ENCODE results near the gene RDH13. TPM values are rescaled to one million over a fixed set of nuclear protein-coding genes. Genes with fewer than 3 reads are reported as not detected.

RDH13 gene
- total and polyA plus RNA-seq, 2 of the 8 experiments (the other 6 are each of a cell fraction or from before 2014, with no cell fraction given): 15.9 to 31.5 TPM

GRCh38 chr19:55027472-55028337, 35.2 kb downstream of the RDH13 start:
- no peaks in the 10 kb centered on the region for H3K27me3 ChIP-seq (replicated peaks in 1 of 4; ENCODE audit: control insufficient read depth in 3 of 4, extremely low read depth in 1 of 4, insufficient read depth in 3 of 4, low read length in 3 of 4)
- H2BK15ac ChIP-seq (ENCODE audit: low read length): no peak overlapping the region
- no peak overlapping the region for H4K8ac ChIP-seq (ENCODE audit: extremely low read depth, insufficient read depth, low read length)
- H2AFZ ChIP-seq (ENCODE audit: low read length): no peak overlapping the region
- no peak overlapping the region for H4K5ac ChIP-seq (ENCODE audit: insufficient read length, low read depth, low read length)
- H3K4me3 ChIP-seq (ENCODE audit: extremely low read depth in 1 of 4, insufficient read depth in 2 of 4, low read depth in 3 of 4, low read length in 4 of 4): no peak overlapping the region
- H3K79me1 ChIP-seq (ENCODE audit: low read depth, low read length): 0 out of 2 replicates have a peak, but pooled peaks cover 6% of the 10 kb centered on the region
- no peaks in the 10 kb centered on the region for H3K36me3 ChIP-seq (ENCODE audit: control insufficient read depth in 2 of 4, insufficient read depth in 4 of 4, low read length in 3 of 4)
- WGBS, 2 experiments (ENCODE audit: extremely low coverage in 1 of 2, insufficient coverage in 1 of 2, insufficient read length in 1 of 2, insufficient replicate concordance in 2 of 2, low coverage in 1 of 2, low lambda C conversion rate in 2 of 2, missing lambda C conversion rate in 1 of 2): 90% methylated on average over 20 of the region's 21 CpGs; no CpG with 5 or more reads in 1 of the 2 experiments
- DNase-seq (ENCODE audit: low read depth in 1 of 2, low spot score in 2 of 2) (no peak), FAIRE-seq (no peak)
- H2BK120ac ChIP-seq (replicated peaks; ENCODE audit: low read depth, low read length): no peak overlapping the region
- no peak overlapping the region for H2AK5ac ChIP-seq (ENCODE audit: low read depth, low read length)
- no peak overlapping the region for H2BK12ac ChIP-seq (ENCODE audit: low read depth, low read length)
- ChIA-PET CTCF (ENCODE audit: partially characterized antibody) (interaction anchor here (0.6 to 1.4 kb wide), 7 partner anchors 10 to 108 kb away, joined by 3 to 4 read pairs (median 4); partner anchors contain the start of gene GP6), POLR2A (ENCODE audit: partially characterized antibody) (interaction anchor here (0.6 to 2.1 kb wide), 9 partner anchors 8 to 58 kb away, joined by 3 to 6 read pairs (median 4); partner anchors contain the start of gene RDH13)
- H4K20me1 ChIP-seq (replicated peaks in 1 of 2; ENCODE audit: control insufficient read depth in 1 of 2, insufficient read depth in 2 of 2, low read length in 2 of 2): peaks cover 0 to 4% of the 10 kb centered on the region in 2 experiments
- no peak overlapping the region for H3K4ac ChIP-seq (replicated peaks; ENCODE audit: insufficient read length, low read depth, low read length)
- no peak overlapping the region for H3K23ac ChIP-seq (ENCODE audit: insufficient read length)
- H3K9ac ChIP-seq (replicated peaks in 1 of 4; ENCODE audit: extremely low read depth in 1 of 4, low read depth in 3 of 4, low read length in 3 of 4): no peak overlapping the region
- no peak overlapping the region for H3K27ac ChIP-seq (ENCODE audit: low read depth, low read length)
- no peaks in the 10 kb centered on the region; a peak in 1 of 4 replicates for H3K9me3 ChIP-seq (ENCODE audit: insufficient read depth in 2 of 2, low read depth in 1 of 2, low read length in 1 of 2)
- no peak overlapping the region for H3K56ac ChIP-seq (replicated peaks; ENCODE audit: insufficient read length, low read depth, low read length)
- H3K79me2 ChIP-seq (ENCODE audit: control insufficient read depth in 1 of 2, insufficient read depth in 2 of 2, low read length in 2 of 2): peaks cover 0 to 27% of the 10 kb centered on the region in 2 experiments; a peak in 1 of 4 replicates
- H2BK20ac ChIP-seq (ENCODE audit: low read length): no peak overlapping the region
- H3K4me1 ChIP-seq (replicated peaks in 1 of 4; ENCODE audit: control insufficient read depth in 3 of 4, insufficient read depth in 4 of 4, low read length in 3 of 4): no peaks in the 10 kb centered on the region
- H3K4me2 ChIP-seq (ENCODE audit: insufficient read depth in 1 of 2, low read depth in 2 of 2, low read length in 2 of 2): no peak overlapping the region
- no peaks in the 10 kb centered on the region for H3K23me2 ChIP-seq (ENCODE audit: low read depth, low read length)
- no peak overlapping the region for H3K18ac ChIP-seq (ENCODE audit: extremely low read depth, low read length)
- H2BK5ac ChIP-seq (ENCODE audit: low read depth, low read length): no peak overlapping the region
- no peak overlapping the region for H4K91ac ChIP-seq (replicated peaks; ENCODE audit: insufficient read length, low read length)
- H3K14ac ChIP-seq (ENCODE audit: insufficient read length): no peak overlapping the region
- no peak for TF ChIP-seq BRCA1 (IDR thresholded peaks at IDR 0.05; ENCODE audit: low read depth, low read length)
- TF ChIP-seq RFX5 (IDR thresholded peaks at IDR 0.05; ENCODE audit: borderline replicate concordance, low read depth, low read length): no peak
- no peak for TF ChIP-seq SP2 (IDR thresholded peaks at IDR 0.05; ENCODE audit: low read length)
- no peak for TF ChIP-seq MAFK (IDR thresholded peaks at IDR 0.05; ENCODE audit: low read depth, low read length)
- TF ChIP-seq ZNF274 (IDR thresholded peaks at IDR 0.05; ENCODE audit: borderline replicate concordance, extremely low read depth, low read length): no peak
- TF ChIP-seq JUND (IDR thresholded peaks at IDR 0.05; ENCODE audit: low read length): no peak
- TF ChIP-seq BCL11A (IDR thresholded peaks at IDR 0.05; ENCODE audit: low read depth in 2 of 2, low read length in 2 of 2): no peak
- no peak for TF ChIP-seq E2F6 (IDR thresholded peaks at IDR 0.05)
- TF ChIP-seq HDAC6 (IDR thresholded peaks at IDR 0.05; ENCODE audit: low read depth, low read length): no peak
- TF ChIP-seq GABPA (IDR thresholded peaks at IDR 0.05; ENCODE audit: borderline replicate concordance, insufficient read depth, low read length): no peak
- no peak for TF ChIP-seq CREB1 (IDR thresholded peaks at IDR 0.05)
- no peak for TF ChIP-seq HDAC2 (IDR thresholded peaks at IDR 0.05; ENCODE audit: borderline replicate concordance in 1 of 2, low read depth in 2 of 2, low read length in 2 of 2)
